Liver (tissue), 9 donors: ENCODE results near the gene RASD2. TPM values are rescaled to one million over a fixed set of nuclear protein-coding genes. Genes with fewer than 3 reads are reported as not detected.

Experiments used
- DNase-seq: peaks from one replicate; pipeline ENCODE4 v3.0.0-alpha.2; 2017; ENCODE audit warnings: low spot score
- H3K27ac ChIP-seq, 2 donors: one replicate each; pipeline ENCODE4 v1.7.0; 2013; ENCODE audit warnings: inconsistent platforms in 2 of 2, low read length in 2 of 2, control low read depth in 1 of 2, low read depth in 1 of 2, mild to moderate bottlenecking in 1 of 2
- H3K27me3 ChIP-seq, 4 donors: one replicate each; pipeline versions ENCODE4 v1.6.1 to v1.7.0; 2013; ENCODE audit warnings: low read length in 3 of 4, inconsistent platforms in 1 of 4, mild to moderate bottlenecking in 1 of 4, moderate library complexity in 1 of 4; ENCODE audit not compliant: control insufficient read depth in 4 of 4, insufficient read depth in 4 of 4
- H3K36me3 ChIP-seq, 4 donors: one replicate each; pipeline versions ENCODE4 v1.6.1 to v1.7.0; 2013; ENCODE audit warnings: low read length in 3 of 4, mild to moderate bottlenecking in 3 of 4, low read depth in 1 of 4, moderate library complexity in 1 of 4; ENCODE audit not compliant: control insufficient read depth in 4 of 4, insufficient read depth in 3 of 4
- H3K4me1 ChIP-seq, 4 donors: one replicate each; pipeline versions ENCODE4 v1.6.1 to v1.7.0; 2013; ENCODE audit warnings: low read length in 3 of 4, mild to moderate bottlenecking in 3 of 4, moderate library complexity in 1 of 4; ENCODE audit not compliant: control insufficient read depth in 4 of 4, insufficient read depth in 4 of 4
- H3K4me3 ChIP-seq, 3 donors: one replicate each; pipeline versions ENCODE4 v1.6.1 to v1.7.0; 2013; ENCODE audit warnings: low read length in 3 of 3, control low read depth in 1 of 3, low read depth in 1 of 3, mild to moderate bottlenecking in 1 of 3
- H3K9ac ChIP-seq, 2 donors: one replicate each; pipeline ENCODE4 v1.7.0; 2013; ENCODE audit warnings: low read length in 2 of 2, mild to moderate bottlenecking in 2 of 2, moderate library complexity in 2 of 2, control low read depth in 1 of 2, low read depth in 1 of 2
- H3K9me3 ChIP-seq, 4 donors: one replicate each; pipeline versions ENCODE4 v1.6.1 to v1.7.0; 2013; ENCODE audit warnings: low read length in 3 of 4; ENCODE audit not compliant: control insufficient read depth in 4 of 4
- ATF3 ChIP-seq: IDR thresholded peaks from 2 replicates; pipeline ENCODE4 v1.6.1; 2016; ENCODE audit warnings: antibody characterized with exemption
- CTCF ChIP-seq: fragments of 150-350 bp; IDR thresholded peaks from 2 replicates; pipeline ENCODE4 v1.5.1; 2017; ENCODE audit warnings: improper control_type of control experiment, low read depth, low read length; ENCODE audit not compliant: missing input control
- FOXA1 ChIP-seq: IDR thresholded peaks from 2 replicates; pipeline ENCODE4 v1.6.1; 2016; ENCODE audit warnings: antibody characterized with exemption
- GABPA ChIP-seq, 2 donors: IDR thresholded peaks in 1 of 2; conservative IDR thresholded peaks in 1 of 2; 2 replicates each; pipeline ENCODE4 v1.6.1; 2016; ENCODE audit warnings: antibody characterized with exemption in 2 of 2, mild to moderate bottlenecking in 1 of 2, moderate library complexity in 1 of 2
- HNF4A ChIP-seq, 2 donors: conservative IDR thresholded peaks; 2 replicates each; pipeline ENCODE4 v1.6.1; 2016; ENCODE audit warnings: antibody characterized with exemption in 2 of 2, mild to moderate bottlenecking in 2 of 2
- HNF4G ChIP-seq: IDR thresholded peaks from 2 replicates; pipeline ENCODE4 v1.6.1; 2016; ENCODE audit warnings: antibody characterized with exemption
- MAX ChIP-seq: IDR thresholded peaks from 2 replicates; pipeline ENCODE4 v1.6.1; 2016; ENCODE audit warnings: antibody characterized with exemption
- NR2F2 ChIP-seq: IDR thresholded peaks from 2 replicates; pipeline ENCODE4 v1.6.1; 2016; ENCODE audit warnings: antibody characterized with exemption
- RAD21 ChIP-seq, 2 donors: IDR thresholded peaks; 2 replicates each; pipeline ENCODE4 v1.6.1; 2016; ENCODE audit warnings: antibody characterized with exemption in 2 of 2, mild to moderate bottlenecking in 2 of 2
- REST ChIP-seq: IDR thresholded peaks from 2 replicates; pipeline ENCODE4 v1.6.1; 2016; ENCODE audit warnings: antibody characterized with exemption, mild to moderate bottlenecking
- SP1 ChIP-seq: IDR thresholded peaks from 2 replicates; pipeline ENCODE4 v1.6.1; 2018; ENCODE audit warnings: antibody characterized with exemption, mild to moderate bottlenecking
- TAF1 ChIP-seq: conservative IDR thresholded peaks from 2 replicates; pipeline ENCODE4 v1.6.1; 2016; ENCODE audit warnings: antibody characterized with exemption, mild to moderate bottlenecking
- YY1 ChIP-seq: IDR thresholded peaks from 2 replicates; pipeline ENCODE4 v1.6.1; 2016; ENCODE audit warnings: antibody characterized with exemption, mild to moderate bottlenecking
- WGBS: extraction: QIAGEN DNeasy Blood & Tissue Kit; methylation state at CpG from one replicate; pipeline ENCODE4 v1.1.7; 2013; 5-methylcytosine and 5-hydroxymethylcytosine counted together
- polyA plus RNA-seq, 2 donors: library from polyadenylated mRNA; stranded (reverse) in 1 of 2; unstranded in 1 of 2; fragments of 200-250 nt in 1 of 2; fragments of >200 nt in 1 of 2; fragmentation: Nextera tagmentation in 1 of 2; extraction: Ambion mirVana in 1 of 2; gene quantifications; one replicate each; pipeline versions ENCODE4 v1.2.1 to v1.2.3, GENCODE V29; 2013 to 2015
- total RNA-seq, 2 donors: library from RNA; depleted of rRNA; stranded (reverse); fragments of >200 nt; gene quantifications; one replicate each; pipeline ENCODE4 v1.2.3, GENCODE V29; 2014
- TF ChIP-seq, protein P1 (sequence below): IDR thresholded peaks from 2 replicates; pipeline ENCODE4 v1.6.1; 2016; ENCODE audit warnings: antibody characterized with exemption
- donor health status: healthy.
- donor health status: healthy.
- donor health status: healthy.
- donor health status: healthy.
- donor health status: healthy.

The RASD2 gene
- total and polyA plus RNA-seq, 4 donors, result under 0.01 to 0.05 TPM; not detected in 2

- Histone ChIP-seq H3K27me3 (no peaks in the 10 kb centered on the region), H3K4me3 (no peak overlapping the region), H3K4me1 (no peaks in the 10 kb centered on the region), H3K27ac (no peak overlapping the region), H3K36me3 (no peaks in the 10 kb centered on the region), H3K9ac (no peak overlapping the region), H3K9me3 (no peaks in the 10 kb centered on the region)
- TF ChIP-seq HNF4G (no peak), TAF1 (no peak), NR2F2 (no peak), MAX (no peak), FOXA1 (no peak), HNF4A (conservative IDR thresholded peaks at IDR 0.05) (no peak), RAD21 (IDR thresholded peaks at IDR 0.05) (no peak), ATF3 (no peak)
- TF ChIP-seq, protein P1, sequence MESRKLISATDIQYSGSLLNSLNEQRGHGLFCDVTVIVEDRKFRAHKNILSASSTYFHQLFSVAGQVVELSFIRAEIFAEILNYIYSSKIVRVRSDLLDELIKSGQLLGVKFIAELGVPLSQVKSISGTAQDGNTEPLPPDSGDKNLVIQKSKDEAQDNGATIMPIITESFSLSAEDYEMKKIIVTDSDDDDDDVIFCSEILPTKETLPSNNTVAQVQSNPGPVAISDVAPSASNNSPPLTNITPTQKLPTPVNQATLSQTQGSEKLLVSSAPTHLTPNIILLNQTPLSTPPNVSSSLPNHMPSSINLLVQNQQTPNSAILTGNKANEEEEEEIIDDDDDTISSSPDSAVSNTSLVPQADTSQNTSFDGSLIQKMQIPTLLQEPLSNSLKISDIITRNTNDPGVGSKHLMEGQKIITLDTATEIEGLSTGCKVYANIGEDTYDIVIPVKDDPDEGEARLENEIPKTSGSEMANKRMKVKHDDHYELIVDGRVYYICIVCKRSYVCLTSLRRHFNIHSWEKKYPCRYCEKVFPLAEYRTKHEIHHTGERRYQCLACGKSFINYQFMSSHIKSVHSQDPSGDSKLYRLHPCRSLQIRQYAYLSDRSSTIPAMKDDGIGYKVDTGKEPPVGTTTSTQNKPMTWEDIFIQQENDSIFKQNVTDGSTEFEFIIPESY, result no peak
- 95% methylated on average over 4 of the region's 4 CpGs for WGBS
- no peak for DNase-seq
These were observed 58.7 kb downstream of the RASD2 start for GRCh38 chr22:35599364-35599763.

DNA sequence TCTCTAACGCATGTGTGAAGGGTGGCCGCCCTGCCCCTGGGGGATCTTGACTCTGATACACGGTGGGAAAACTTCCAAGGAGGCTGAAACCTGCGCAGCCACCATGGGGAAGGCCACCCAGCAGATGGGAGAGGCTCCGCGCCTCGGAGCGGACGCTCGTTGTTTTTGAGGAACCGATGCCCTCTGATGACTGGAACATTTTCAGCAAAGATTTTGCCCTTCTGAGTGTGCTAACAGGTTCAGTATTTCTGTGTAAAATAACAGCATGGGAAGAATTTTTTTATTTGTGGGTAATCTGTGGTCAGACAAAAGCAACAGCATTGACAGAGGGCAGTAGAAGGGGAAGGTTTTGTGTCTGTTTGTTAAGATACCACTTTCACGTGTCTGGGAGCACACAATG lies 59.8 kb downstream of the RASD2 start:
- TF ChIP-seq YY1 (no peak), FOXA1 (no peak), HNF4A (conservative IDR thresholded peaks at IDR 0.05) (no peak), CTCF (no peak), GABPA (IDR thresholded peaks at IDR 0.05 in 1 of 2, conservative IDR thresholded peaks at IDR 0.05 in 1 of 2) (no peak), HNF4G (no peak), MAX (no peak)
- 71% methylated on average over 12 of the region's 12 CpGs for WGBS
- Histone ChIP-seq H3K9ac (no peak overlapping the region), H3K9me3 (no peaks in the 10 kb centered on the region), H3K4me1 (peaks cover 0 to under 1% (median under 1%) of the 10 kb centered on the region in 4 donors), H3K4me3 (no peak overlapping the region), H3K27me3 (no peaks in the 10 kb centered on the region), H3K36me3 (no peaks in the 10 kb centered on the region), H3K27ac (no peak overlapping the region)
- no peak for DNase-seq

- Histone ChIP-seq H3K27ac (no peak overlapping the region), H3K9me3 (no peaks in the 10 kb centered on the region), H3K27me3 (no peaks in the 10 kb centered on the region), H3K9ac (no peak overlapping the region), H3K4me3 (no peak overlapping the region), H3K4me1 (peaks cover 2 to 7% (median 4%) of the 10 kb centered on the region in 4 donors), H3K36me3 (no peaks in the 10 kb centered on the region)
- DNase-seq, result no peak
- 94% methylated on average over 5 of the region's 5 CpGs for WGBS
- no peak for TF ChIP-seq SP1
- TF ChIP-seq HNF4G, result no peak
- no peak for TF ChIP-seq HNF4A (conservative IDR thresholded peaks at IDR 0.05)
- TF ChIP-seq TAF1, result no peak
- no peak for TF ChIP-seq REST
- TF ChIP-seq, protein P1, result no peak
These were observed 60.5 kb downstream of the RASD2 start for GRCh38 chr22:35601013-35601580.
